DOHH2 (cell line): Measurements from ENCODE around the gene AVPR1B.

Source experiments
- EZH2phosphoT487 ChIP-seq: fragments of 200-600 bp; sonication (generic); IDR thresholded peaks from 2 replicates; pipeline ENCODE4 v1.6.1; 2017; ENCODE audit warnings: borderline replicate concordance, mild to moderate bottlenecking, antibody characterized with exemption, low read length, moderate library complexity, mixed read lengths
- TF ChIP-seq, protein P1 (sequence below): fragments of 200-600 bp; sonication (generic); IDR thresholded peaks from one replicate; pipeline ENCODE4 v1.5.1; 2014; ENCODE audit warnings: antibody characterized with exemption, mild to moderate bottlenecking, low read depth, low read length; ENCODE audit not compliant: poor library complexity, severe bottlenecking

GRCh38 chr1:206068314-206068713, 48.9 kb downstream of the AVPR1B start:
- no peak for TF ChIP-seq EZH2phosphoT487
- TF ChIP-seq, protein P1, sequence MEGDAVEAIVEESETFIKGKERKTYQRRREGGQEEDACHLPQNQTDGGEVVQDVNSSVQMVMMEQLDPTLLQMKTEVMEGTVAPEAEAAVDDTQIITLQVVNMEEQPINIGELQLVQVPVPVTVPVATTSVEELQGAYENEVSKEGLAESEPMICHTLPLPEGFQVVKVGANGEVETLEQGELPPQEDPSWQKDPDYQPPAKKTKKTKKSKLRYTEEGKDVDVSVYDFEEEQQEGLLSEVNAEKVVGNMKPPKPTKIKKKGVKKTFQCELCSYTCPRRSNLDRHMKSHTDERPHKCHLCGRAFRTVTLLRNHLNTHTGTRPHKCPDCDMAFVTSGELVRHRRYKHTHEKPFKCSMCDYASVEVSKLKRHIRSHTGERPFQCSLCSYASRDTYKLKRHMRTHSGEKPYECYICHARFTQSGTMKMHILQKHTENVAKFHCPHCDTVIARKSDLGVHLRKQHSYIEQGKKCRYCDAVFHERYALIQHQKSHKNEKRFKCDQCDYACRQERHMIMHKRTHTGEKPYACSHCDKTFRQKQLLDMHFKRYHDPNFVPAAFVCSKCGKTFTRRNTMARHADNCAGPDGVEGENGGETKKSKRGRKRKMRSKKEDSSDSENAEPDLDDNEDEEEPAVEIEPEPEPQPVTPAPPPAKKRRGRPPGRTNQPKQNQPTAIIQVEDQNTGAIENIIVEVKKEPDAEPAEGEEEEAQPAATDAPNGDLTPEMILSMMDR = no peak
